Body of pancreas (tissue), 4 donors: ENCODE results near the gene ZKSCAN4.

Source experiments
- POLR2A ChIP-seq, 3 donors: fragments of 450-650 bp; IDR thresholded peaks; one replicate each; pipeline ENCODE4 v1.6.1; 2016; ENCODE audit warnings: antibody characterized with exemption in 3 of 3, mild to moderate bottlenecking in 2 of 3
- TF ChIP-seq, protein P1 (sequence below), 7 experiments: fragments of 450-650 bp in 4 of 7; fragments of 200-600 bp in 3 of 7; sonication (generic) in 3 of 7; IDR thresholded peaks; one replicate each; pipeline ENCODE4 v1.5.1; 2016 to 2019; ENCODE audit warnings: antibody characterized with exemption in 7 of 7

DNA sequence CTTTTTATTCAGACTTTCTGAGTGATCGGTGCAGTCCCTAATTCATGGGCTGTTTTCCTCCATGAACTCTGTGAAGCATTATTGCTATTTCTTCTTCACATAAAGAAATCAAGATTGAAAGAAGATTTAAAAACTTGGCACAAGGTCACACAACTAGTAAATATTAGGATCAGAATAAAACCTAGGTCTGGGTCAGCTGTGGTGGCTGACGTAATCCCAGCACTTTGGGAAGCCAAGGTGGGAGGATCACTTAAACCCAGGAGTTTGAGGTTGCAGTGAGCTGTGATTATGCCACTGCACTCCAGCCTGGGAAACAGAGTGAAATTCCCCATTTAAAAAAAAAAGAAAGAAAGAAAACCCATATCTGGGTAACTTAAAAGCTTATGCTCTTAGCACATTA is 25.6 kb downstream of the ZKSCAN4 start:
- TF ChIP-seq, protein P1, sequence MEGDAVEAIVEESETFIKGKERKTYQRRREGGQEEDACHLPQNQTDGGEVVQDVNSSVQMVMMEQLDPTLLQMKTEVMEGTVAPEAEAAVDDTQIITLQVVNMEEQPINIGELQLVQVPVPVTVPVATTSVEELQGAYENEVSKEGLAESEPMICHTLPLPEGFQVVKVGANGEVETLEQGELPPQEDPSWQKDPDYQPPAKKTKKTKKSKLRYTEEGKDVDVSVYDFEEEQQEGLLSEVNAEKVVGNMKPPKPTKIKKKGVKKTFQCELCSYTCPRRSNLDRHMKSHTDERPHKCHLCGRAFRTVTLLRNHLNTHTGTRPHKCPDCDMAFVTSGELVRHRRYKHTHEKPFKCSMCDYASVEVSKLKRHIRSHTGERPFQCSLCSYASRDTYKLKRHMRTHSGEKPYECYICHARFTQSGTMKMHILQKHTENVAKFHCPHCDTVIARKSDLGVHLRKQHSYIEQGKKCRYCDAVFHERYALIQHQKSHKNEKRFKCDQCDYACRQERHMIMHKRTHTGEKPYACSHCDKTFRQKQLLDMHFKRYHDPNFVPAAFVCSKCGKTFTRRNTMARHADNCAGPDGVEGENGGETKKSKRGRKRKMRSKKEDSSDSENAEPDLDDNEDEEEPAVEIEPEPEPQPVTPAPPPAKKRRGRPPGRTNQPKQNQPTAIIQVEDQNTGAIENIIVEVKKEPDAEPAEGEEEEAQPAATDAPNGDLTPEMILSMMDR (IDR thresholded peaks at IDR 0.05) = no peak
- TF ChIP-seq POLR2A (IDR thresholded peaks at IDR 0.05) = no peak
